Esophagus muscularis mucosa (tissue), 3 donors: ENCODE results near the gene EMD.

Experiments used
- CTCF ChIP-seq, 3 experiments: fragments of 200-600 bp in 2 of 3; fragments of 450-650 bp in 1 of 3; sonication (generic) in 2 of 3; IDR thresholded peaks; one replicate each; pipeline ENCODE4 v1.5.1; 2017 to 2019; ENCODE audit warnings: antibody characterized with exemption in 3 of 3, mild to moderate bottlenecking in 2 of 3, moderate library complexity in 1 of 3
- POLR2A ChIP-seq: fragments of 450-650 bp; IDR thresholded peaks from one replicate; pipeline ENCODE4 v1.6.1; 2017; ENCODE audit warnings: antibody characterized with exemption, moderate library complexity, mild to moderate bottlenecking, low read depth

- TF ChIP-seq CTCF (IDR thresholded peaks at IDR 0.05) (no peak), POLR2A (no peak)
Observed at GRCh38 chrX:154357205-154357604, 21.9 kb upstream of the EMD start.
